GM10266 (cell line): Measurements from ENCODE around the gene COQ10B.
"Not testable (repeated sequence)": the region's sequence is repeated elsewhere in the genome, so short reads cannot be mapped to it uniquely, and the experiment has no call there.

Experiments
- DNase-seq: peaks from one replicate; pipeline ENCODE4 v3.0.0; 2012; ENCODE audit errors: extremely low spot score
- TF ChIP-seq, protein P1 (sequence below): IDR thresholded peaks from 2 replicates; pipeline ENCODE4 v1.5.1; 2012; ENCODE audit warnings: mild to moderate bottlenecking, low read depth; ENCODE audit not compliant: control insufficient read depth, insufficient read depth; ENCODE audit errors: missing control alignments

COQ10B gene

GRCh38 chr2:197425550-197425949 lies 27.8 kb upstream of the COQ10B start:
- TF ChIP-seq, protein P1, sequence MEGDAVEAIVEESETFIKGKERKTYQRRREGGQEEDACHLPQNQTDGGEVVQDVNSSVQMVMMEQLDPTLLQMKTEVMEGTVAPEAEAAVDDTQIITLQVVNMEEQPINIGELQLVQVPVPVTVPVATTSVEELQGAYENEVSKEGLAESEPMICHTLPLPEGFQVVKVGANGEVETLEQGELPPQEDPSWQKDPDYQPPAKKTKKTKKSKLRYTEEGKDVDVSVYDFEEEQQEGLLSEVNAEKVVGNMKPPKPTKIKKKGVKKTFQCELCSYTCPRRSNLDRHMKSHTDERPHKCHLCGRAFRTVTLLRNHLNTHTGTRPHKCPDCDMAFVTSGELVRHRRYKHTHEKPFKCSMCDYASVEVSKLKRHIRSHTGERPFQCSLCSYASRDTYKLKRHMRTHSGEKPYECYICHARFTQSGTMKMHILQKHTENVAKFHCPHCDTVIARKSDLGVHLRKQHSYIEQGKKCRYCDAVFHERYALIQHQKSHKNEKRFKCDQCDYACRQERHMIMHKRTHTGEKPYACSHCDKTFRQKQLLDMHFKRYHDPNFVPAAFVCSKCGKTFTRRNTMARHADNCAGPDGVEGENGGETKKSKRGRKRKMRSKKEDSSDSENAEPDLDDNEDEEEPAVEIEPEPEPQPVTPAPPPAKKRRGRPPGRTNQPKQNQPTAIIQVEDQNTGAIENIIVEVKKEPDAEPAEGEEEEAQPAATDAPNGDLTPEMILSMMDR, result no peak
- DNase-seq, result no peak

GRCh38 chr2:197426723-197427603 lies 26.4 kb upstream of the COQ10B start:
- TF ChIP-seq, protein P1, result no peak
- no peak for DNase-seq

DNA sequence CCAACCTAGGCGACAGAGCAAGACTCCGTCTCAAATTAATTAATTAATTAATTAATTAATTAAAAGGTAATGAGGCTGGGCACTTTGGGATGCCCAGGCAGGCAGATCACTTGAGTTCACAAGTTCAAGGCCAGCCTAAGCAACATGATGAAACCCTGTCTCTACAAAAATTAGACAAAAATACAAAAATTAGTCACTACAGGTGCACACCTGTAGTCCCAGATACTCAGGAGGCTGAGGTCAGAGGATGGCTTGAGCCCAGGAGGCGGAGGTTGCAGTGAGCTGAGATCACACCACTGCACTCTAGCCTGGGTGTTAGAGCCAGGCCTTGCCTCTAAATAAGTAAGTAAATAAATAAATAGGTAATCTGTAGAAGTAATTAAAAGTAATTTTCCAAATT lies 25.4 kb upstream of the COQ10B start:
- DNase-seq, result no peak
- TF ChIP-seq, protein P1, result no peak

- TF ChIP-seq, protein P1, result no peak
- no peak for DNase-seq
Observed at GRCh38 chr2:197431858-197432257, 21.5 kb upstream of the COQ10B start.

DNA sequence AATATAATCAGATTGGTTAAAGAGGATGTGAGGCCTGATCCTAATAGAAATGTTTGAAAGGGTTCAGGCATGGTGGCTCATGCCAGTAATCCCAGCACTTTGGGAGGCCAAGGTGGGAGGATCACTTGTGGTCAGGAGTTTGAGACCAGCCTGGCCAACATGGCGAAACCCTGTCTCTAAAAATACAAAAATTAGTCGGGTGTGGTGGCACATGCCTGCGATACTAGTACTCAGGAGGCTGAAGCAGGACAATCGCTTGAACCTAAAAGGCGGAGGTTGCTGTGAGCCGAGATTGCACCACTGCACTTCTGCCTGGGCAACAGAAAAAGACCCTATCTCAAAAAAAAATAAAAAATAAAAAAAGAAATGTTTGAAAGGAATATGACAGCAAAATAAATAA lies 20.8 kb upstream of the COQ10B start:
- not testable (repeated sequence) for DNase-seq

- DNase-seq, result no peak
- TF ChIP-seq, protein P1, result no peak
Observed at GRCh38 chr2:197433780-197434438, 19.4 kb upstream of the COQ10B start.

GRCh38 chr2:197434541-197435513 lies 18.5 kb upstream of the COQ10B start, which contains the start of gene SF3B1:
Gene SF3B1 (minus strand): TSS chr2:197435028. CDS start chr2:197434999, 29 bp downstream.
- DNase-seq, result peak; percentile 92
- TF ChIP-seq, protein P1, result no peak
